SK-N-SH treated with all-trans-retinoic acid at 6 μM for 48 hours (cell line): ENCODE results near the gene DEDD2.

Experiments
- ISL1 ChIP-seq: fragments of 250-450 bp; sonication (Bioruptor Pico); IDR thresholded peaks from 2 replicates; pipeline ENCODE4 v2.1.2; 2022; ENCODE audit warnings: mild to moderate bottlenecking, moderate library complexity
- TOX ChIP-seq: fragments of 250-450 bp; sonication (Bioruptor Pico); IDR thresholded peaks from 2 replicates; pipeline ENCODE4 v1.8.0; 2021; ENCODE audit warnings: mild to moderate bottlenecking, moderate library complexity, borderline replicate concordance
- ZNF8 ChIP-seq: fragments of 450-650 bp; formaldehyde crosslinking; IDR thresholded peaks from 2 replicates; pipeline ENCODE4 v1.5.0; 2020; ENCODE audit warnings: mild to moderate bottlenecking, moderate library complexity
- TF ChIP-seq, protein P1 (sequence below): fragments of 250-450 bp; sonication (Bioruptor Pico); IDR thresholded peaks from 2 replicates; pipeline ENCODE4 v1.8.0; 2020; ENCODE audit warnings: mild to moderate bottlenecking, moderate library complexity, borderline replicate concordance
- TF ChIP-seq, protein P2 (sequence below): fragments of 250-450 bp; sonication (Bioruptor Pico); IDR thresholded peaks from 2 replicates; pipeline ENCODE4 v1.5.1; 2020; ENCODE audit warnings: low read depth, mild to moderate bottlenecking, moderate library complexity

DNA sequence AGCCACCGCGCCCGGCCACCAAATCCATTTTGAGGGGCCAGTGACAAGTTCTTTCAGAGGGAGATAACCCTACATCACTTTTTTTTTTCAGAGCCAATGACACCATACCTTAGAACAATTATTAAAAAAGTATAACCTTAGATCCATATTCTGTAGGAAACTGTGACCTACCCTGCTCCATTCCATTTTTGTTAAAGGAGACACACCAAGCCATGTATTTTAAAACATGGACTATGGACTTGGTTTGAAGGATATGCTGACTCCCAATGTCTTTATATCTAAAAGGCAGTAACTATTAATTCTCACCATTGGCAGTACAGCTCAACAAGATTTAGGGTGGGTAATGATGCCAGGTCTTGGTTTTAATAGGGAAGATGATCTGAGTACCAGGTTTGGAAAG lies 23.8 kb upstream of the DEDD2 start:
- no peak for TF ChIP-seq ZNF8 (CRISPR knock-in tag)
- TF ChIP-seq, protein P1, sequence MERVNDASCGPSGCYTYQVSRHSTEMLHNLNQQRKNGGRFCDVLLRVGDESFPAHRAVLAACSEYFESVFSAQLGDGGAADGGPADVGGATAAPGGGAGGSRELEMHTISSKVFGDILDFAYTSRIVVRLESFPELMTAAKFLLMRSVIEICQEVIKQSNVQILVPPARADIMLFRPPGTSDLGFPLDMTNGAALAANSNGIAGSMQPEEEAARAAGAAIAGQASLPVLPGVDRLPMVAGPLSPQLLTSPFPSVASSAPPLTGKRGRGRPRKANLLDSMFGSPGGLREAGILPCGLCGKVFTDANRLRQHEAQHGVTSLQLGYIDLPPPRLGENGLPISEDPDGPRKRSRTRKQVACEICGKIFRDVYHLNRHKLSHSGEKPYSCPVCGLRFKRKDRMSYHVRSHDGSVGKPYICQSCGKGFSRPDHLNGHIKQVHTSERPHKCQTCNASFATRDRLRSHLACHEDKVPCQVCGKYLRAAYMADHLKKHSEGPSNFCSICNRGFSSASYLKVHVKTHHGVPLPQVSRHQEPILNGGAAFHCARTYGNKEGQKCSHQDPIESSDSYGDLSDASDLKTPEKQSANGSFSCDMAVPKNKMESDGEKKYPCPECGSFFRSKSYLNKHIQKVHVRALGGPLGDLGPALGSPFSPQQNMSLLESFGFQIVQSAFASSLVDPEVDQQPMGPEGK (CRISPR knock-in tag): no peak
- no peak for TF ChIP-seq TOX (CRISPR knock-in tag)
- TF ChIP-seq ISL1: no peak
- TF ChIP-seq, protein P2, sequence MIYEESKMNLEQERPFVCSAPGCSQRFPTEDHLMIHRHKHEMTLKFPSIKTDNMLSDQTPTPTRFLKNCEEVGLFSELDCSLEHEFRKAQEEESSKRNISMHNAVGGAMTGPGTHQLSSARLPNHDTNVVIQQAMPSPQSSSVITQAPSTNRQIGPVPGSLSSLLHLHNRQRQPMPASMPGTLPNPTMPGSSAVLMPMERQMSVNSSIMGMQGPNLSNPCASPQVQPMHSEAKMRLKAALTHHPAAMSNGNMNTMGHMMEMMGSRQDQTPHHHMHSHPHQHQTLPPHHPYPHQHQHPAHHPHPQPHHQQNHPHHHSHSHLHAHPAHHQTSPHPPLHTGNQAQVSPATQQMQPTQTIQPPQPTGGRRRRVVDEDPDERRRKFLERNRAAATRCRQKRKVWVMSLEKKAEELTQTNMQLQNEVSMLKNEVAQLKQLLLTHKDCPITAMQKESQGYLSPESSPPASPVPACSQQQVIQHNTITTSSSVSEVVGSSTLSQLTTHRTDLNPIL (CRISPR knock-in tag): no peak
